GM18511 (cell line): ENCODE measurements around the gene SCYL3.
"Not testable (repeated sequence)": the region's sequence is repeated elsewhere in the genome, so short reads cannot be mapped to it uniquely, and the experiment has no call there.

Experiments used
- ATAC-seq: cut with Tn5 transposase; IDR thresholded peaks from one replicate; pipeline ENCODE4 v1.9.1; 2021; ENCODE audit warnings: mild to moderate bottlenecking, moderate library complexity; ENCODE audit not compliant: unreplicated experiment

The SCYL3 gene

DNA sequence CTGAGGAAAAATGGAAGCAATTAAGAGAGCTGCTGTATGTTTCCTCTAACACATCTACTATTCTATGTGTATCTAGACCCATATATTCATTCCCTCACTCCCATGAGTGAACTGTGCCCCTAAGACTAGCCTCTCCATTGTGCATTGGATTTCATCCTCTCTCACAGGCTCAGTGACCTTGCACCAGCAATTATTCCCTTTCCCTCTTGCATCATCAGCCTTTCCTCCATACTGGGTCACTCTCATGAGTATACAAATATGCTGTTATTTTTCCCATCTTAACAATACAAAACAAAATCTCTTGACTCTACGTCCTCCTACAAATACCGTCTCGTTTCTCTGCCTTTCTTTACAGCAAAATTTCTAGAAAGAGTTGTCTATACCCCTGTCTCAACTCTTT lies 69.5 kb downstream of the SCYL3 start:
- ATAC-seq, result no peak

DNA sequence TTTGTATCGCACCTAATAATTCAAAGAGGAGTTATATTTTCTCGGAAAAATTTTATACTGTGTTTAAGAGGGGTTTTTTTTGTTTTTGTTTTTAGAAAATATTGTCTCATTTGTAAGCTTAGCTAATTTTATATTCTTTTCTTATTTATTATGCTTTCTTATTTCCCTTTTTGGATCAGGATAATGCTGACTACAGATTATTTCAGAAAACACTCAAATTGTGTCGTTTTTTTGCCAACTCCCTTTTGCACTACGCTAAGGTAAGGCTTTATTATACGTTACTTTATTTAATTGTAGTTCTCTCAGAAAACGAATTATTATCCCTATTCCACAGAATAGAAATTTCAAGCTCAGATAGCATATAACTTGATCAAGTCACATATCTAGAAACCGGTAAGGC lies 72.2 kb downstream of the SCYL3 start:
- no peak for ATAC-seq

DNA sequence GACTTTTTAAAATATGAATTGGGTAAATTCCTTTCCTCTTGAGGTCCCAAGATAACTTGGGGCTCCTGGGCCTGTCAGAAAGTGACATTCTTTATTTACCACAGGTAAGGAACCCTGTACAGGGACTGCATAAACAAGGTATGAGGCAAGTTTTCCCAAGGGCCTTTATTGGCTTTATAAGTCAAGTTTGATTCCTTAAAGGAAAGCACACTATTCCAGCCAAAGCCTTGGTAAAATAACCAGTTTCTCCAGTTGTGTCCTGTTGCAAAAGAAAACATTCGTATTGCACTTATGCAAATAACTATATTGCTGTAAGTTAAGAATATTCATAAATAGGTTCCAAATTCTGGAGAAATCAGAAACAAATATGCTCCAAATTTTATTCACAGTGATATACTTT lies 77.1 kb downstream of the SCYL3 start:
- ATAC-seq, result no peak

DNA sequence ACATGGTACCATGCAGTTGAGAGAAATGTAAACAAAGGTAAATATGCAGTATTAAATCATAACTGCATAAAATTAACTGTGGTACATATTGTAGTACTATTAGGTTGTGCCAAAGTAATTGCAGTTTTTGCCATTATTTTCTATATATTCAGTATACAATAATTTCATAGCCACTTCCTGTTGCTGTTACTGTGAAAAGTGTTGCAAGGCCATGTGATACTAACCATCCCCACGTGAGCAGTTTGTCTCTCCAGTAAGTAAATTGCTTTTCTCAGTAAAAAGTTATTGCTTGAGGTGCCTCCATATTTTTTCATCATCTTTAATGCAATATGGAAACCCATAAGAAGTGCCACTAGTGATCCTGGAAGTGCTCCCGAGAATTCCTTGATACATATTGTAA lies 79.4 kb downstream of the SCYL3 start:
- ATAC-seq, result no peak

DNA sequence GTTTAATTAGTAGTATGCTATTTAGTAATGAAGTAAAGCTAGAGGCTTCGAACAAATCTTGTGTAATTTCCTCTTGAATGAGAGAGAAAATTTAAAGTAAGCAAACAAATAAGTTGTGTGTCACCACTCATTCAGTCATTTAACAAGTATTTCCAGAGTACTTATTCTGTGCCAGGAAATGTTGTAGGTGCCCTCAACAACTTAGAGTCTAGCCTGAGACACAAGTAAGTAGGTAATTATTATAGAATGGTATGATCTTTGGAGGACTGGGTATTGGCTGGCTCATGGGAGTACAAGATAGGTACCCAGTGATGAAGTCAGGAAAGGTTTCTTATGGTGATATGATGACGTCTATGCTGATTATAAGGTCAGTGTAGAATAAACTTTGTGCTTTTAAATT lies 81.6 kb downstream of the SCYL3 start:
- no peak for ATAC-seq

DNA sequence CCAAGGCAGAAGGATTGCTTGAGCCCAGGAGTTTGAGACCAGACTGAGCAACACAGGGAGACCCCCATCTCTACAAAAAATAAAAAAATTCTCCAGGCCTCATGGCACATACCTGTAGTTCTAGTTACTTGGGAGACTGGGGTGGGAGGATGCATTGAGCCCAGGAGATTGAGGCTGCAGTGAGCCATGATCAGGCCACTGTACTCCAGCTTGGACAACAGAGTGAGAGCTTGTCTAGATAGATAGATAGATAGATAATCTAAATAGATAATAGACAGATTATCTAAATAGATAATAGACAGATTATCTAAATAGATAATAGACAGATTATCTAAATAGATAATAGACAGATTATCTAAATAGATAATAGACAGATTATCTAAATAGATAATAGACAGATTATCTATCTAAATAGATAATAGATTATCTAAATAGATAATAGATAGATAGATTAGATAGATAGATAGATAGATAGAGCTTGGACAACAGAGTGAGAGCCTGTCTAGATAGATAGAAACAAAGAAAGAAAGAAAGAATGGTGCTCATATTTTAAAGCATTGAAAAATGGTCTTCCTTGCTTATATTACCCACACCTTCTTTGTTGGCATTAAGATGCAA lies 82.2 kb downstream of the SCYL3 start:
- not testable (repeated sequence) for ATAC-seq

DNA sequence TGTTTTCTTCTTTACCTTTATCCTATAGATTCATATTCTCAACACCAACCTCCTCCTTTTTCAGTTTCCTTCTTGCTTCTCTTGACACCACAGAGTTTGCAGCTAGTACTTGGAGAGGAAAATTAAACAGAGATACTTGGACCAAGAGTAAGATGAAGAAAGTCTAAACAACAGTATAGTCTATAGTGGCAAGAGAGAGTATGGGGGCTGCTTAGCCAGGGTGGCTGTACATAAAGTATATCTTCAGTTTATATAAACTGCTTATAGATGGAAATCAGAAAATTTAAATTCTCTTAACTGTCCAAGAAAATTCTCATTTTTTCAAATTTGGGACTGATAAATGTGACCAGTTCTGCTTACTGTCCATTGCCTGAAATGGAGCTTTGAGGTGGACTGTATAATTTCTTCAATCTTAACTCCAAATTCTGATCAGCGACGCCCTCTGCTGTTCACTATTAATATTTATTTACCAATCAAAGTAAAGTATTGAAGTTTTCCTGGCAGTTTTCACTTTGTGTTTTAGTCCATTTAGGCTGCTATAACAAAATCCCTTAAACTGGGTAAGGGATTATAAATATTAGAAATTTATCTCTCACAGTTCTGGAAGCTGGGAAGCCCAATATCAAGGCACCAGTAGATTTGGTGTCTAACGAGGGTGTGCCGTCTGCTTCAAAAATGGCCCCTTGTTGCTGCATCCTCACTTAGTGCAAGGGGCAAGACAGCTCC lies 84.2 kb downstream of the SCYL3 start:
- no peak for ATAC-seq

DNA sequence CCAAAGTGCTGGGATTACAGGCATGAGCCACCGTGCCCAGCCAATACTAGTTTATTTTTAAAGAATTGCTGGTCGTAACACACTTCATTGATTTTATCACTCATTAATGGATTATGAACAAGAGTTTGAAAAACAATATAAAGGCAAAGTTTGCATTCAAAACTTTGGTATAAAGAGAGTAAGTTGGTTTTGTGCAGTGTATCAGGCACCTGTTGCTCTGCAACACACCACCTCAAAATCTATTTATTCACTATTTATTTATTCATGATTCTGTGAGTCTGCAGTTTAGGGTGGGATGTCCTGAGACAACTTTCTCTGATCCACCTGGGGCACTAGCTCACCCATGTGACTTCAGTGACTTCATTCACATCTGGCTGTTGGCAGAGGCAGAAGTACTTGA lies 88.8 kb downstream of the SCYL3 start:
- no peak for ATAC-seq

DNA sequence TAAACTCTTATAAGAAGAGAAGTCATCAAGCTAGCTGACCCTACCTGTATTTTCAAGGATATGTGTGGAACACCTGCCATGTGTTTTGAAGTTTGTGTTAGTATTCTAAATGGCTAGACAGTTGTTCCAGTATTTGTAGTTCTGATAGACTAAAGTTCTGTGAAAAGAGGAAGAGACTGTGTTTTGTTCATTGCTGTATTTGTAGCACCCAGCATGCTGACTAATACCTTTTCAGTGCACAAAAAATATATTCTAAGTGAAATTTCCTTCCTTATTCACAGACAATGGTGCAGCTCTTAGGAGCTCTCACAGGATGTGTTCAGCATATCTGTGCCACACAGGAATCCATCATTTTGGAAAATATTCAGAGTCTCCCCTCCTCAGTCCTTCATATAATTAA lies 90.8 kb downstream of the SCYL3 start:
- ATAC-seq, result no peak
